Breast epithelium (tissue), 4 donors: Measurements from ENCODE around the gene SPPL3. TPM values are rescaled to one million over a fixed set of nuclear protein-coding genes. Genes with fewer than 3 reads are reported as not detected.
A peak's percentile ranks its signal among the peaks of the same experiment; 100 is the strongest.

ENCODE experiments used
- DNase-seq, 2 donors: peaks; one replicate each; pipeline ENCODE4 v3.0.0-alpha.2; 2019; ENCODE audit warnings: low spot score in 2 of 2
- H3K27ac ChIP-seq, 2 donors: fragments of 200-600 bp; sonication (generic) in 1 of 2; one replicate each; pipeline ENCODE4 v1.5.1; 2016 to 2019; ENCODE audit warnings: mild to moderate bottlenecking in 1 of 2
- H3K27me3 ChIP-seq, 2 donors: fragments of 200-600 bp; sonication (generic) in 1 of 2; one replicate each; pipeline versions ENCODE4 v1.5.1 to v1.6.0; 2017 to 2019; ENCODE audit warnings: control low read depth in 1 of 2, mild to moderate bottlenecking in 1 of 2
- H3K36me3 ChIP-seq: fragments of 200-600 bp; one replicate; pipeline ENCODE4 v1.5.1; 2019
- H3K4me1 ChIP-seq, 2 donors: fragments of 200-600 bp; sonication (generic); one replicate each; pipeline ENCODE4 v1.5.1; 2016 to 2019; ENCODE audit warnings: control low read depth in 1 of 2
- H3K4me3 ChIP-seq, 3 donors: fragments of 200-600 bp; sonication (generic); 1 replicate in 2 of 3; 2 replicates in 1 of 3; pipeline ENCODE4 v1.5.1; 2016 to 2019; ENCODE audit warnings: mild to moderate bottlenecking in 3 of 3, moderate library complexity in 2 of 3
- H3K9me3 ChIP-seq, 2 donors: fragments of 200-600 bp; sonication (generic) in 1 of 2; one replicate each; pipeline ENCODE4 v1.5.1; 2016 to 2019; ENCODE audit warnings: control low read depth in 1 of 2
- POLR2A ChIP-seq: fragments of 450-650 bp; IDR thresholded peaks from one replicate; pipeline ENCODE4 v1.6.1; 2016; ENCODE audit warnings: antibody characterized with exemption, mild to moderate bottlenecking, moderate library complexity
- POLR2AphosphoS5 ChIP-seq, 3 donors: sonication (generic); formaldehyde crosslinking; IDR thresholded peaks; one replicate each; pipeline ENCODE4 v1.6.1; 2017; ENCODE audit warnings: antibody characterized with exemption in 3 of 3
- intact Hi-C: fragments of 100-400 bp; cut with DNase I; formaldehyde crosslinking; loops from one replicate; pipeline ENCODE4 v1.15.1; 2023; ENCODE audit warnings: low total_unique reads
- total RNA-seq, 3 donors: library from RNA; depleted of rRNA; stranded (reverse); fragments of >200 nt; gene quantifications; one replicate each; pipeline ENCODE4 v1.1.0, GENCODE V29; 2016
- TF ChIP-seq, protein P1 (sequence below), 3 donors: fragments of 450-650 bp; IDR thresholded peaks; one replicate each; pipeline ENCODE4 v1.5.1; 2016 to 2017; ENCODE audit warnings: antibody characterized with exemption in 3 of 3, mild to moderate bottlenecking in 3 of 3, moderate library complexity in 3 of 3

Gene SPPL3
- total RNA-seq, 3 donors from 2014 or later: 19.0 to 27.1 (median 22.0) TPM

GRCh38 chr12:120941846-120942405, 37.8 kb upstream of the SPPL3 start:
- Histone ChIP-seq H3K9me3 (no peaks in the 10 kb centered on the region), H3K4me3 (no peak overlapping the region), H3K36me3 (no peaks in the 10 kb centered on the region), H3K27me3 (no peaks in the 10 kb centered on the region), H3K27ac (no peak overlapping the region), H3K4me1 (no peaks in the 10 kb centered on the region)
- intact Hi-C loops: no loop called here
- TF ChIP-seq POLR2AphosphoS5 (IDR thresholded peaks at IDR 0.05): no peak
- no peak for DNase-seq

- no peak overlapping the region for H3K27ac ChIP-seq
- no peaks in the 10 kb centered on the region for H3K9me3 ChIP-seq
- TF ChIP-seq POLR2AphosphoS5 (IDR thresholded peaks at IDR 0.05): no peak
- TF ChIP-seq, protein P1, sequence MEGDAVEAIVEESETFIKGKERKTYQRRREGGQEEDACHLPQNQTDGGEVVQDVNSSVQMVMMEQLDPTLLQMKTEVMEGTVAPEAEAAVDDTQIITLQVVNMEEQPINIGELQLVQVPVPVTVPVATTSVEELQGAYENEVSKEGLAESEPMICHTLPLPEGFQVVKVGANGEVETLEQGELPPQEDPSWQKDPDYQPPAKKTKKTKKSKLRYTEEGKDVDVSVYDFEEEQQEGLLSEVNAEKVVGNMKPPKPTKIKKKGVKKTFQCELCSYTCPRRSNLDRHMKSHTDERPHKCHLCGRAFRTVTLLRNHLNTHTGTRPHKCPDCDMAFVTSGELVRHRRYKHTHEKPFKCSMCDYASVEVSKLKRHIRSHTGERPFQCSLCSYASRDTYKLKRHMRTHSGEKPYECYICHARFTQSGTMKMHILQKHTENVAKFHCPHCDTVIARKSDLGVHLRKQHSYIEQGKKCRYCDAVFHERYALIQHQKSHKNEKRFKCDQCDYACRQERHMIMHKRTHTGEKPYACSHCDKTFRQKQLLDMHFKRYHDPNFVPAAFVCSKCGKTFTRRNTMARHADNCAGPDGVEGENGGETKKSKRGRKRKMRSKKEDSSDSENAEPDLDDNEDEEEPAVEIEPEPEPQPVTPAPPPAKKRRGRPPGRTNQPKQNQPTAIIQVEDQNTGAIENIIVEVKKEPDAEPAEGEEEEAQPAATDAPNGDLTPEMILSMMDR (IDR thresholded peaks at IDR 0.05): no peak
- TF ChIP-seq POLR2A: no peak
- H3K4me3 ChIP-seq: no peak overlapping the region
- H3K27me3 ChIP-seq: no peaks in the 10 kb centered on the region
- intact Hi-C loops: no loop called here
- DNase-seq: no peak
- no peaks in the 10 kb centered on the region for H3K4me1 ChIP-seq
- no peaks in the 10 kb centered on the region for H3K36me3 ChIP-seq
Measured at GRCh38 chr12:120941412-120941811, 37.3 kb upstream of the SPPL3 start.

GRCh38 chr12:120940799-120941198, 36.6 kb upstream of the SPPL3 start:
- peak in 1 of 2 donors; percentile 2 for DNase-seq
- H3K4me3 ChIP-seq: no peak overlapping the region
- no peaks in the 10 kb centered on the region for H3K9me3 ChIP-seq
- TF ChIP-seq POLR2AphosphoS5 (IDR thresholded peaks at IDR 0.05) (no peak), POLR2A (no peak)
- TF ChIP-seq, protein P1 (IDR thresholded peaks at IDR 0.05): no peak
- intact Hi-C loops: no loop called here
- H3K27me3 ChIP-seq: no peaks in the 10 kb centered on the region
- H3K36me3 ChIP-seq: no peaks in the 10 kb centered on the region
- H3K4me1 ChIP-seq: no peaks in the 10 kb centered on the region
- H3K27ac ChIP-seq: no peak overlapping the region

DNA sequence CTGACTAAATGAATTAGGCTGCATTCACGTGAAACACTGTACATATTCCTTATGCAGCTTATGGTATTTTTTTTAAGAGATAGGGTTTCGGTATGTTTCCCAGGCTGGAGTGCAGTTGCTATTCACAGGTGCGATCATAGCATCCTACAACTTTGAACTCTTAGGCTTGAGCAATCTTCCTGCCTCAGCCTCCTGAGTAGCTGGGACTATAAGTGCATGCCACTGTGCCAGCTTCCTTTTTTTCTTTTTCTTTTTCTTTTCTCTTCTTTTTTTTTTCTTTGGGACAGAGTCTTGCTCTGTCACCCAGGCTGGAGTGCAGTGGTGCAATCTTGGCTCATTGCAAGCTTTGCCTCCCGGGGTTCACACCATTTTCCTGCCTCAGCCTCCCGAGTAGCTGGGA, 35.8 kb upstream of the SPPL3 start:
- H3K9me3 ChIP-seq: no peaks in the 10 kb centered on the region

DNA sequence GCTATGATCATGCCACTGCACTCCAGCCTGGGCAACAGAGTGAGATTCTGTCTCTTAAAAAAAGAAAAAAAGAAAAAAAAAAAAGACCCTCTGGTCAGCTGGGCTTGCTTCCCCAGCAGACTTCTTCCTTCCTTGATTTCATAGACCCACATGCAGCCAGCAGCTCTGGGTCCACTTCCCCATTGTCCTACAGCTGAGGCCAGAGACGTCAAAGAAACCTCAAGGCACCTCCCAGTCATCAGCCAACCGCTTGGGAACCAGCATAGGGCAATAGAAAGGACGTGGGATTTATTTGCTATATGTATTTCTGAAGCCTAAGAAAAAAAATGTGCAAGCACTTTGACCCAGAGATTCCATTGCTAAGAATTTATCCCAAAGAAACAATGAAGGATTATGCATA, 35.4 kb upstream of the SPPL3 start:
- DNase-seq: peak in 1 of 2 donors; percentile 25
- no peaks in the 10 kb centered on the region for H3K9me3 ChIP-seq
- no peak overlapping the region for H3K4me3 ChIP-seq
- TF ChIP-seq POLR2A (no peak), POLR2AphosphoS5 (IDR thresholded peaks at IDR 0.05) (no peak)
- TF ChIP-seq, protein P1 (IDR thresholded peaks at IDR 0.05): no peak
- intact Hi-C loops: no loop called here
- no peaks in the 10 kb centered on the region for H3K36me3 ChIP-seq
- no peaks in the 10 kb centered on the region for H3K27me3 ChIP-seq
- H3K27ac ChIP-seq: no peak overlapping the region
- no peaks in the 10 kb centered on the region for H3K4me1 ChIP-seq

More for the DNA sequence above, 35.8 kb upstream of the SPPL3 start:
- Histone ChIP-seq H3K4me3 (no peak overlapping the region), H3K27ac (no peak overlapping the region), H3K27me3 (no peaks in the 10 kb centered on the region), H3K36me3 (no peaks in the 10 kb centered on the region), H3K4me1 (no peaks in the 10 kb centered on the region)
- DNase-seq: no peak
- TF ChIP-seq POLR2A: no peak
- no peak for TF ChIP-seq POLR2AphosphoS5 (IDR thresholded peaks at IDR 0.05)
- TF ChIP-seq, protein P1 (IDR thresholded peaks at IDR 0.05): no peak
- intact Hi-C loops: no loop called here

DNA sequence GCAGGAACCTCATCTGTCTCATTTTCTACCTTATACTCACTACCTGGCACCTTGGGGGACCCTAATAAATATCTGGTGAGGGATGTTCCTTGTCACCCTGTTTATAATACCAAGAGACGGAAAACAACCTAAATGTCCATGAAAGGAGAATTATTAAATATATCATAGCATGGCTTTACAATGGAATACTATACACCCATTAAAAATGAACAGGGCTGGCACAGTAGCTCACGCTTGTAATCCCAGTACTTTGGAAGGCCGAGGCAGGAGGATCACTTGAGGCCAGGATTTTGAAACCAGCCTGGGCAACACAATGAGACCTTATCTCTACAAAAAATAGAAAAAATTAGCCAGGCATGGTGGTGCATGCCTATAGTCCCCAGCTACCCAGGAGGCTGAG, 34.3 kb upstream of the SPPL3 start:
- no peaks in the 10 kb centered on the region for H3K9me3 ChIP-seq
- TF ChIP-seq POLR2A (no peak), POLR2AphosphoS5 (IDR thresholded peaks at IDR 0.05) (no peak)
- TF ChIP-seq, protein P1 (IDR thresholded peaks at IDR 0.05): no peak
- H3K4me1 ChIP-seq: no peaks in the 10 kb centered on the region
- no peaks in the 10 kb centered on the region for H3K36me3 ChIP-seq
- H3K27me3 ChIP-seq: no peaks in the 10 kb centered on the region
- intact Hi-C loops: no loop called here
- H3K4me3 ChIP-seq: no peak overlapping the region
- H3K27ac ChIP-seq: no peak overlapping the region
- DNase-seq: no peak
